Right lobe of liver (tissue), 6 donors: Measurements from ENCODE around the gene BCKDHB. TPM values are rescaled to one million over a fixed set of nuclear protein-coding genes. Genes with fewer than 3 reads are reported as not detected.

ENCODE experiments used
- ATAC-seq, 4 donors: fragments of 200-7000 bp; cut with Tn5 transposase; one replicate each; pipeline ENCODE4 v1.9.1; 2020; ENCODE audit warnings: mild to moderate bottlenecking in 4 of 4, moderate library complexity in 4 of 4
- DNase-seq, 3 donors: peaks; one replicate each; pipeline ENCODE4 v3.0.0-alpha.2; 2020
- H3K27ac ChIP-seq, 3 donors: fragments of 200-600 bp; one replicate each; pipeline ENCODE4 v1.8.0; 2022
- H3K27me3 ChIP-seq, 2 donors: fragments of 200-600 bp; one replicate each; pipeline ENCODE4 v1.8.0; 2022
- H3K36me3 ChIP-seq, 4 donors: fragments of 200-600 bp; sonication (generic) in 1 of 4; one replicate each; pipeline versions ENCODE4 v1.5.1 to v1.8.0; 2017 to 2022; ENCODE audit warnings: control low read depth in 1 of 4
- H3K4me1 ChIP-seq, 4 donors: fragments of 200-600 bp; sonication (generic) in 1 of 4; one replicate each; pipeline versions ENCODE4 v1.5.1 to v1.8.0; 2017 to 2022; ENCODE audit warnings: control low read depth in 1 of 4
- H3K4me3 ChIP-seq, 3 donors: fragments of 200-600 bp; one replicate each; pipeline ENCODE4 v1.8.0; 2022
- H3K9me3 ChIP-seq, 4 donors: fragments of 200-600 bp; sonication (generic) in 1 of 4; one replicate each; pipeline versions ENCODE4 v1.5.1 to v1.8.0; 2017 to 2022; ENCODE audit warnings: control low read depth in 1 of 4
- POLR2A ChIP-seq: fragments of 450-650 bp; IDR thresholded peaks from one replicate; pipeline ENCODE4 v1.6.1; 2017; ENCODE audit warnings: antibody characterized with exemption, mild to moderate bottlenecking
- WGBS: methylation state at CpG from one replicate; pipeline ENCODE4 v1.1.6; 2018; ENCODE audit warnings: low coverage, low lambda C conversion rate; ENCODE audit not compliant: insufficient coverage; ENCODE audit errors: missing lambda C conversion rate; 5-methylcytosine and 5-hydroxymethylcytosine counted together
- intact Hi-C, 2 donors: fragments of 100-400 bp; cut with DNase I; formaldehyde crosslinking; loops; one replicate each; pipeline versions ENCODE4 v1.11.2 to v1.14.1; 2022
- total RNA-seq, 6 experiments: library from RNA; depleted of rRNA in 2 of 6; stranded (reverse); fragments of >200 nt in 2 of 6; fragmentation: NEBNext Ultra II Directional in 3 of 6; extraction: Animal tissue kit (Norgen Biotek cat#: 25700) in 3 of 6; gene quantifications; one replicate each; pipeline versions ENCODE4 v1.1.0 to v1.2.4, GENCODE V29; 2016 to 2023
- TF ChIP-seq, protein P1 (sequence below), 4 donors: fragments of 200-600 bp in 3 of 4; fragments of 450-650 bp in 1 of 4; IDR thresholded peaks; one replicate each; pipeline versions ENCODE4 v1.5.1 to v1.8.0; 2016 to 2022; ENCODE audit warnings: antibody characterized with exemption in 4 of 4, mild to moderate bottlenecking in 2 of 4
- donor health status: DM: no; HTN: yes; CAD: no.
- donor health status: DM: no; HTN: no; CAD: no.
- donor health status: DM: no; HTN: no; CAD: no.
- donor health status: DM: no; HTN: yes; CAD: no.
- donor health status: DM: no; HTN: yes; CAD: no.

Gene BCKDHB
- total RNA-seq, 6 experiments from 2014 or later, result 22.1 to 57.2 (median 43.9) TPM

DNA sequence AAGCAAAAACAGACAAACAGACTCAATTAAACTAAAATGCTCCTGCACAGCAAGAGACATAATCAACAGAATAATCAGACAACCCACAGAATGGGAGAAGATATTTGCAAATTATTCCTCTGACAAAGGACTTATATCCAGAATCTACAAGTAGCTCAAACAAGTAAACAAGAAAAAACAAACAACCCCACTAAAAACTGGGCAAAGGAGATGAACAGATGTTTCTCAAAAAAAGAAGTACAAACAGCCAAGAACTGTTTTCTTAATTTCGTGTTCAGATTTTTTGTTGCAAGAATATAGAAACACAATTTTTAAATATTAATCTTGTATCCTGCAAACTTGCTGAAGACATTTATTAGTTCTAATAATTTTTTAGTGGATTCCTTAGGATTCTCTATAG is 274.1 kb downstream of the BCKDHB start:
- TF ChIP-seq, protein P1, sequence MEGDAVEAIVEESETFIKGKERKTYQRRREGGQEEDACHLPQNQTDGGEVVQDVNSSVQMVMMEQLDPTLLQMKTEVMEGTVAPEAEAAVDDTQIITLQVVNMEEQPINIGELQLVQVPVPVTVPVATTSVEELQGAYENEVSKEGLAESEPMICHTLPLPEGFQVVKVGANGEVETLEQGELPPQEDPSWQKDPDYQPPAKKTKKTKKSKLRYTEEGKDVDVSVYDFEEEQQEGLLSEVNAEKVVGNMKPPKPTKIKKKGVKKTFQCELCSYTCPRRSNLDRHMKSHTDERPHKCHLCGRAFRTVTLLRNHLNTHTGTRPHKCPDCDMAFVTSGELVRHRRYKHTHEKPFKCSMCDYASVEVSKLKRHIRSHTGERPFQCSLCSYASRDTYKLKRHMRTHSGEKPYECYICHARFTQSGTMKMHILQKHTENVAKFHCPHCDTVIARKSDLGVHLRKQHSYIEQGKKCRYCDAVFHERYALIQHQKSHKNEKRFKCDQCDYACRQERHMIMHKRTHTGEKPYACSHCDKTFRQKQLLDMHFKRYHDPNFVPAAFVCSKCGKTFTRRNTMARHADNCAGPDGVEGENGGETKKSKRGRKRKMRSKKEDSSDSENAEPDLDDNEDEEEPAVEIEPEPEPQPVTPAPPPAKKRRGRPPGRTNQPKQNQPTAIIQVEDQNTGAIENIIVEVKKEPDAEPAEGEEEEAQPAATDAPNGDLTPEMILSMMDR (IDR thresholded peaks at IDR 0.05), result no peak
- TF ChIP-seq POLR2A, result no peak
- no peaks in the 10 kb centered on the region for H3K9me3 ChIP-seq
- H3K36me3 ChIP-seq, result no peaks in the 10 kb centered on the region
- no peaks in the 10 kb centered on the region for H3K27me3 ChIP-seq
- ATAC-seq (no peak), DNase-seq (no peak)
- no peak overlapping the region for H3K4me3 ChIP-seq
- intact Hi-C loops, result no loop called here
- no peak overlapping the region for H3K27ac ChIP-seq
- no peaks in the 10 kb centered on the region for H3K4me1 ChIP-seq
- 77% methylated on average over 1 of the region's 1 CpG for WGBS

DNA sequence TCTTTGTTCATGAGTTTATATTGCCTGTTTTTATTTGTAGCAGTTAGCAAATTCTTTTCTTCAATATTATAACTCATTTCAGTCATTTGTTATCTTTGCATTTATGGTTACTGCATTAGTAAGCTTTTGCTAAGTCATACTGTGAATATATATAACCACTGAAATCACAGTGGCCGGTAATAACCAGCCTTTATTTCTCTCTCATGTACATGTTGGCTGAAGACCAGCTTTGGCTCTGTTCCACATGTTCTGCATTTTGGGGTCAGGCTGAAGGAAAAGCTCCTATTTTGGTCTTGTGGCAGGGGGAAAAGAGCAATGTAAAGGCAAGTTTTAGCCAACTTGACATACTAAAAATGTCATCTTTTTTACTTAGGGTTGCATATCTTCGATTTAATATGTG is 276.3 kb downstream of the BCKDHB start:
- intact Hi-C loops, result no loop called here
- DNase-seq (no peak), ATAC-seq (no peak)
- TF ChIP-seq POLR2A, result no peak
- TF ChIP-seq, protein P1 (IDR thresholded peaks at IDR 0.05), result no peak
- no peak overlapping the region for H3K4me3 ChIP-seq
- 59% methylated on average over 2 of the region's 2 CpGs for WGBS
- no peaks in the 10 kb centered on the region for H3K9me3 ChIP-seq
- H3K27ac ChIP-seq, result no peak overlapping the region
- H3K36me3 ChIP-seq, result no peaks in the 10 kb centered on the region
- no peaks in the 10 kb centered on the region for H3K4me1 ChIP-seq
- H3K27me3 ChIP-seq, result no peaks in the 10 kb centered on the region

DNA sequence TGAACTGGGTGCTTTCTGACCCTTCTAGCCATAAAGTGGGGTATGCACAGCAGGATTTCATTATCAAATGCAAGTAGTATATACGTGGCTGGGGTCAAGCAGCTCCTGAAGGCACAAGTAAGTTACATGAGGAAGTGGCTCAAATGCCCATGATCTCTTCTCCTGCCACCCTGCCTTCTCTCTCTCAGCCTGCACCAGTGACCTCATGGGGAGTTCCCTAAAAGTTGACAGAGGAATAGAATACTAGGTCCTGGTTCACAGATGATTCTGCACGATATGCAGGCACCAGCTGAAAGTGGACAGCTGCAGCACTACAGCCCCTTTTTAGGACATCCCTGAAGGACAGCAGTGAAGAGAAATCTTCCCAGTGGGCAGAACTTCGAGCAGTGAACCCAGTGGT is 282.0 kb downstream of the BCKDHB start:
- H3K27ac ChIP-seq, result no peak overlapping the region
- no peaks in the 10 kb centered on the region for H3K9me3 ChIP-seq
- intact Hi-C loops, result no loop called here
- no peak overlapping the region for H3K4me3 ChIP-seq
- no peak for ATAC-seq
- TF ChIP-seq, protein P1 (IDR thresholded peaks at IDR 0.05), result no peak
- TF ChIP-seq POLR2A, result no peak
- no peak for DNase-seq
- no peaks in the 10 kb centered on the region for H3K36me3 ChIP-seq
- H3K4me1 ChIP-seq, result no peaks in the 10 kb centered on the region
- WGBS, result 93% methylated on average over 2 of the region's 3 CpGs
- H3K27me3 ChIP-seq, result no peaks in the 10 kb centered on the region

Other genes starting within 250 kb of the BCKDHB start
- gene ELOVL4, start 159.1 kb upstream of the BCKDHB start, total RNA-seq, result under 1 TPM in 2 of 6 experiments, not detected in 4; 0.07 TPM
- gene TTK, start 102.0 kb upstream of the BCKDHB start, total RNA-seq, result 1 to 10 TPM in 2 of 6 experiments, under 1 TPM in 4; 0.22 to 2.5 (median 0.54) TPM